HepG2 (cell line): ENCODE results near the gene C2orf92. TPM values are rescaled to one million over a fixed set of nuclear protein-coding genes. Genes with fewer than 3 reads are reported as not detected.

Experiments used
- AGO2 ChIP-seq: fragments of 200-400 bp; formaldehyde crosslinking; optimal IDR thresholded peaks from 2 replicates; pipeline ENCODE3; 2017; ENCODE audit warnings: mild to moderate bottlenecking, low read depth, low read length, moderate library complexity
- ATF1 ChIP-seq: IDR thresholded peaks from 2 replicates; pipeline ENCODE4 v1.6.1; 2016; ENCODE audit warnings: mild to moderate bottlenecking, control low read depth
- ATF7-NPFF ChIP-seq: sonication (generic); formaldehyde crosslinking; IDR thresholded peaks from 2 replicates; pipeline ENCODE4 v1.8.1; 2023; ENCODE audit warnings: mild to moderate bottlenecking, low read depth, missing genetic modification reagents, moderate library complexity
- CEBPG ChIP-seq: IDR thresholded peaks from 2 replicates; pipeline ENCODE4 v1.6.1; 2016
- GPBP1L1 ChIP-seq: sonication (generic); formaldehyde crosslinking; IDR thresholded peaks from 2 replicates; pipeline ENCODE4 v1.5.0; 2020; ENCODE audit warnings: mild to moderate bottlenecking, missing genetic modification reagents
- HDAC2 ChIP-seq: sonication (generic); formaldehyde crosslinking; IDR thresholded peaks from 2 replicates; pipeline ENCODE4 v1.4.0; 2020; ENCODE audit warnings: missing genetic modification reagents
- HNF4G ChIP-seq, 2 experiments: sonication (generic) in 1 of 2; formaldehyde crosslinking in 1 of 2; IDR thresholded peaks; 2 replicates each; pipeline versions ENCODE4 v1.4.0 to v1.6.1; 2011 to 2020; ENCODE audit warnings: borderline replicate concordance in 2 of 2, low read depth in 2 of 2, mild to moderate bottlenecking in 2 of 2, low read length in 1 of 2, missing genetic modification reagents in 1 of 2, moderate library complexity in 1 of 2
- HOXA5 ChIP-seq: sonication (generic); formaldehyde crosslinking; IDR thresholded peaks from 2 replicates; pipeline ENCODE4 v1.4.0; 2020; ENCODE audit warnings: missing genetic modification reagents
- ISX ChIP-seq: sonication (generic); formaldehyde crosslinking; conservative IDR thresholded peaks from 2 replicates; pipeline ENCODE4 v1.5.0; 2020; ENCODE audit warnings: missing genetic modification reagents
- MAFF ChIP-seq: IDR thresholded peaks from 2 replicates; pipeline ENCODE4 v1.6.1; 2011; ENCODE audit warnings: low read depth, low read length, improper control_type of control experiment
- MATR3 ChIP-seq: sonication (generic); formaldehyde crosslinking; IDR thresholded peaks from 2 replicates; pipeline ENCODE4 v1.4.0; 2020; ENCODE audit warnings: missing genetic modification reagents
- MED1 ChIP-seq: sonication (generic); formaldehyde crosslinking; IDR thresholded peaks from 2 replicates; pipeline ENCODE4 v1.4.0; 2020; ENCODE audit warnings: missing genetic modification reagents
- NRL ChIP-seq: sonication (generic); formaldehyde crosslinking; IDR thresholded peaks from 2 replicates; pipeline ENCODE4 v1.5.0; 2020; ENCODE audit warnings: missing genetic modification reagents, mild to moderate bottlenecking, moderate library complexity, borderline replicate concordance
- PCBP1 ChIP-seq: fragments of 200-400 bp; formaldehyde crosslinking; IDR thresholded peaks from 2 replicates; pipeline ENCODE4 v1.6.1; 2017; ENCODE audit warnings: mild to moderate bottlenecking, low read depth, low read length, borderline replicate concordance
- RBM39 ChIP-seq: fragments of 200-400 bp; formaldehyde crosslinking; IDR thresholded peaks from one replicate; pipeline ENCODE4 v1.6.1; 2018; ENCODE audit warnings: antibody characterized with exemption, mild to moderate bottlenecking, low read depth, low read length; ENCODE audit not compliant: poor library complexity, severe bottlenecking
- SSRP1 ChIP-seq: IDR thresholded peaks from 2 replicates; pipeline ENCODE4 v1.6.1; 2016; ENCODE audit warnings: control low read depth
- THAP11 ChIP-seq: IDR thresholded peaks from 2 replicates; pipeline ENCODE4 v1.6.1; 2016; ENCODE audit warnings: missing biosample characterization, missing genetic modification reagents
- ZBTB14 ChIP-seq: sonication (generic); formaldehyde crosslinking; IDR thresholded peaks from 2 replicates; pipeline ENCODE4 v1.4.0; 2020; ENCODE audit warnings: missing genetic modification reagents
- ZBTB21 ChIP-seq: sonication (generic); formaldehyde crosslinking; IDR thresholded peaks from 2 replicates; pipeline ENCODE4 v1.4.0; 2020; ENCODE audit warnings: missing genetic modification reagents
- ZFP90 ChIP-seq: sonication (generic); formaldehyde crosslinking; IDR thresholded peaks from 2 replicates; pipeline ENCODE4 v1.8.0; 2022; ENCODE audit warnings: missing genetic modification reagents, mild to moderate bottlenecking, inconsistent platforms, borderline replicate concordance
- ZNF362 ChIP-seq: sonication (generic); formaldehyde crosslinking; IDR thresholded peaks from 2 replicates; pipeline ENCODE4 v1.4.0; 2020; ENCODE audit warnings: missing genetic modification reagents, mild to moderate bottlenecking, borderline replicate concordance
- ZNF496 ChIP-seq: sonication (generic); formaldehyde crosslinking; IDR thresholded peaks from 2 replicates; pipeline ENCODE4 v1.8.1; 2023; ENCODE audit warnings: mild to moderate bottlenecking, moderate library complexity, missing genetic modification reagents; ENCODE audit not compliant: insufficient replicate concordance
- ZNF530 ChIP-seq: sonication (generic); formaldehyde crosslinking; IDR thresholded peaks from 2 replicates; pipeline ENCODE4 v1.5.0; 2020; ENCODE audit warnings: low read depth, mild to moderate bottlenecking, missing genetic modification reagents
- ZNF580 ChIP-seq: IDR thresholded peaks from 2 replicates; pipeline ENCODE4 v1.6.1; 2016; ENCODE audit warnings: low read depth, borderline replicate concordance
- ZNF652 ChIP-seq: IDR thresholded peaks from 2 replicates; pipeline ENCODE4 v1.6.1; 2016; ENCODE audit warnings: low read depth, borderline replicate concordance
- ZNF7 ChIP-seq: IDR thresholded peaks from 2 replicates; pipeline ENCODE4 v1.6.1; 2016; ENCODE audit warnings: missing biosample characterization, missing genetic modification reagents
- ZNF772 ChIP-seq: sonication (generic); formaldehyde crosslinking; IDR thresholded peaks from 2 replicates; pipeline ENCODE4 v1.5.0; 2020; ENCODE audit warnings: mild to moderate bottlenecking, missing genetic modification reagents
- ZNF777 ChIP-seq: sonication (generic); formaldehyde crosslinking; IDR thresholded peaks from 2 replicates; pipeline ENCODE4 v1.4.0; 2020; ENCODE audit warnings: missing genetic modification reagents
- polyA plus RNA-seq, 8 experiments: library from polyadenylated mRNA; depleted of rRNA in 3 of 8; stranded (reverse) in 7 of 8; unstranded in 1 of 8; fragments of >200 nt; fragmentation: Illumina TruSeq in 4 of 8; extraction: Trizol in 4 of 8; gene quantifications; 2 replicates each; pipeline versions ENCODE4 v1.2.1 to v1.2.3, GENCODE V29; 2011 to 2016; ENCODE audit warnings: low read depth in 4 of 8, missing spikeins in 1 of 8, mixed read lengths in 1 of 8; ENCODE audit not compliant: insufficient read depth in 1 of 8
- total RNA-seq, 5 experiments: library from RNA; depleted of rRNA; stranded (reverse); fragments of >200 nt; fragmentation: Illumina TruSeq; extraction: Trizol; gene quantifications; 2 replicates each; pipeline ENCODE4 v1.2.3, GENCODE V29; 2016; ENCODE audit warnings: low read depth in 1 of 5

Gene C2orf92
- total and polyA plus RNA-seq, 2 of the 13 experiments (the other 11 are each of a cell fraction or from before 2014, with no cell fraction given): 4.9 to 5.0 TPM

GRCh38 chr2:97663962-97664635, 5.4 kb upstream of the C2orf92 start, which contains the start of gene ACTR1B (continued):
- TF ChIP-seq ISX (peak; percentile 79; the same call in 1 of the 2 replicates), PCBP1 (no peak; the same call in 1 of the 2 replicates), HNF4G (IDR thresholded peaks at IDR 0.05; ENCODE audit: borderline replicate concordance, low read depth, low read length) (no peak), HNF4G (CRISPR knock-in tag; IDR thresholded peaks at IDR 0.05; ENCODE audit: borderline replicate concordance, low read depth) (no peak), RBM39 (peak; percentile 66), SSRP1 (CRISPR knock-in tag) (no peak), MATR3 (CRISPR knock-in tag) (no peak), ZNF7 (CRISPR knock-in tag) (no peak), CEBPG (peak; percentile 73; the same call in 1 of the 2 replicates), ZBTB21 (CRISPR knock-in tag) (peak; percentile 71), ZFP90 (CRISPR knock-in tag) (peak; percentile 77; the same call in 1 of the 2 replicates), ZNF580 (peak; percentile 54; the same call in 1 of the 2 replicates), HDAC2 (CRISPR knock-in tag) (peak; percentile 48; the same call in 1 of the 2 replicates), GPBP1L1 (CRISPR knock-in tag) (no peak), ATF7-NPFF (CRISPR knock-in tag) (no peak; the same call in 1 of the 2 replicates), NRL (peak; percentile 39; the same call in 1 of the 2 replicates), THAP11 (peak; percentile 84), MAFF (peak; percentile 47), ATF1 (CRISPR knock-in tag) (peak; percentile 78), ZBTB14 (CRISPR knock-in tag) (peak; percentile 80), HOXA5 (CRISPR knock-in tag) (no peak; the same call in 1 of the 2 replicates), MED1 (peak; percentile 51), AGO2 (no peak), ZNF362 (CRISPR knock-in tag) (peak; percentile 75; the same call in 1 of the 2 replicates), ZNF530 (CRISPR knock-in tag) (no peak), ZNF496 (CRISPR knock-in tag) (no peak), ZNF652 (CRISPR knock-in tag) (no peak), ZNF777 (peak; percentile 40; the same call in 1 of the 2 replicates), ZNF772 (CRISPR knock-in tag) (peak; percentile 38; the same call in 1 of the 2 replicates)
